Endothelial cell of umbilical vein (primary cell): ENCODE data around the gene PTPN5. TPM values are rescaled to one million over a fixed set of nuclear protein-coding genes. Genes with fewer than 3 reads are reported as not detected.

Experiments
- BruUV-seq: library from RNA; stranded (reverse); fragments of 400-500 nt; replicated peaks from 2 replicates; lab custom pipeline; 2021; lab: Mats Ljungman, UMichigan
- CTCF ChIA-PET: fragments of 300-600, 350-600 bp; sonication (Branson Sonifier 250); formaldehyde crosslinking; loops from one replicate; lab custom pipeline; 2021; ENCODE audit warnings: antibody characterized with exemption, inconsistent platforms; lab: Charles Lee
- POLR2A ChIA-PET: fragments of 300-600, 350-600 bp; sonication (Branson Sonifier 250); formaldehyde crosslinking; loops from one replicate; lab custom pipeline; 2021; ENCODE audit warnings: antibody characterized with exemption, inconsistent platforms; lab: Charles Lee
- DNase-seq: peaks from one replicate; pipeline ENCODE4 v3.0.0-alpha.2; 2011; ENCODE audit warnings: low read depth, low spot score
- FAIRE-seq: peaks from 2 replicates; lab custom pipeline; 2011; peaks lifted over from hg19 to GRCh38; lab: Jason Lieb, UNC
- H2AFZ ChIP-seq: 2 replicates; pipeline ENCODE4 v1.6.0; 2012; ENCODE audit warnings: low read depth, low read length, control low read depth, inconsistent platforms
- H3K27ac ChIP-seq: 2 replicates; pipeline ENCODE4 v1.5.1; 2011; ENCODE audit warnings: low read depth, mild to moderate bottlenecking, control low read depth, low read length, moderate library complexity; ENCODE audit not compliant: insufficient read depth
- H3K27me3 ChIP-seq, 2 experiments: 2 replicates each; pipeline versions ENCODE4 v1.6.0 to v1.6.1; 2011; ENCODE audit warnings: low read length in 2 of 2, mixed read lengths in 1 of 2; ENCODE audit not compliant: control insufficient read depth in 2 of 2, insufficient read depth in 2 of 2
- H3K36me3 ChIP-seq, 2 experiments: 2 replicates in 1 of 2; 3 replicates in 1 of 2; pipeline ENCODE4 v1.5.1; 2011; ENCODE audit warnings: low read length in 2 of 2, mild to moderate bottlenecking in 1 of 2, moderate library complexity in 1 of 2; ENCODE audit not compliant: control insufficient read depth in 2 of 2, insufficient read depth in 2 of 2; ENCODE audit errors: extremely low read depth in 1 of 2
- H3K4me1 ChIP-seq: 3 replicates; pipeline ENCODE4 v1.5.1; 2011; ENCODE audit warnings: mild to moderate bottlenecking, low read length; ENCODE audit not compliant: control insufficient read depth, insufficient read depth; ENCODE audit errors: extremely low read depth
- H3K4me2 ChIP-seq: 2 replicates; pipeline ENCODE4 v1.6.1; 2011; ENCODE audit warnings: low read length, control low read depth, mixed read lengths; ENCODE audit not compliant: insufficient read depth
- H3K4me3 ChIP-seq, 3 experiments: fragments of 200-600 bp in 1 of 3; sonication (generic), shearing (Covaris generic) in 1 of 3; replicated peaks in 1 of 3; 2 replicates each; pipeline ENCODE4 v1.5.1; 2011 to 2016; ENCODE audit warnings: control low read depth in 3 of 3, low read length in 3 of 3, mild to moderate bottlenecking in 2 of 3, inconsistent platforms in 1 of 3, low read depth in 1 of 3, moderate library complexity in 1 of 3; ENCODE audit not compliant: insufficient read depth in 1 of 3
- H3K79me2 ChIP-seq: 2 replicates; pipeline ENCODE4 v1.6.0; 2012; ENCODE audit warnings: low read length, inconsistent platforms; ENCODE audit not compliant: control insufficient read depth, insufficient read depth
- H3K9ac ChIP-seq: replicated peaks from 2 replicates; pipeline ENCODE3; 2011; ENCODE audit warnings: low read length, control low read depth; ENCODE audit not compliant: insufficient read depth; ENCODE audit errors: extremely low read depth
- H3K9me1 ChIP-seq: replicated peaks from 3 replicates; pipeline ENCODE4 v1.6.0; 2011; ENCODE audit warnings: mild to moderate bottlenecking, low read length; ENCODE audit not compliant: control insufficient read depth, insufficient read depth; ENCODE audit errors: extremely low read depth
- H3K9me3 ChIP-seq: replicated peaks from 2 replicates; pipeline ENCODE4 v1.5.1; 2012; ENCODE audit warnings: low read length, inconsistent platforms; ENCODE audit not compliant: control insufficient read depth, insufficient read depth
- H4K20me1 ChIP-seq: replicated peaks from 2 replicates; pipeline ENCODE3; 2011; ENCODE audit warnings: mild to moderate bottlenecking, low read length; ENCODE audit not compliant: control insufficient read depth, insufficient read depth; ENCODE audit errors: extremely low read depth
- EZH2 ChIP-seq: IDR thresholded peaks from 2 replicates; pipeline ENCODE4 v1.6.1; 2012; ENCODE audit warnings: borderline replicate concordance, low read depth, mild to moderate bottlenecking, moderate library complexity, low read length, inconsistent platforms; ENCODE audit not compliant: severe bottlenecking
- FOS ChIP-seq: IDR thresholded peaks from 2 replicates; pipeline ENCODE4 v1.6.1; 2011; ENCODE audit warnings: mild to moderate bottlenecking, low read length, moderate library complexity, borderline replicate concordance; ENCODE audit not compliant: insufficient read depth
- MYC ChIP-seq: IDR thresholded peaks from one replicate; pipeline ENCODE4 v1.6.1; 2011; ENCODE audit warnings: mild to moderate bottlenecking, low read depth, low read length
- POLR2A ChIP-seq: IDR thresholded peaks from 2 replicates; pipeline ENCODE4 v1.6.1; 2012; ENCODE audit warnings: low read depth, mild to moderate bottlenecking, control low read depth, low read length
- POLR2AphosphoS5 ChIP-seq: IDR thresholded peaks from 2 replicates; pipeline ENCODE4 v1.6.1; 2012; ENCODE audit warnings: low read depth, mild to moderate bottlenecking, control low read depth, low read length, moderate library complexity; ENCODE audit not compliant: insufficient read depth
- dilution Hi-C: fragments of 300-500 bp; cut with MboI; formaldehyde crosslinking; loops from one replicate; pipeline ENCODE4 v1.15.0; 2019; ENCODE audit warnings: low sequenced_read_pairs; ENCODE audit not compliant: extremely low pct_ligation_motif_present
- intact Hi-C: fragments of 100-400 bp; cut with micrococcal nuclease; formaldehyde crosslinking; loops from one replicate; pipeline ENCODE4 v1.10.0; 2022
- polyA plus RNA-seq, 4 experiments: library from polyadenylated mRNA; depleted of rRNA in 3 of 4; stranded (reverse) in 3 of 4; unstranded in 1 of 4; fragments of >200 nt; gene quantifications; 2 replicates each; pipeline versions ENCODE4 v1.2.1 to v1.2.3, GENCODE V29; 2011 to 2012; ENCODE audit warnings: missing spikeins in 1 of 4
- total RNA-seq: library from RNA; stranded (reverse); gene quantifications from 2 replicates; pipeline ENCODE4 v1.2.3, GENCODE V29; 2021
- TF ChIP-seq, protein P1 (sequence below), 2 donors: IDR thresholded peaks; 1 replicate in 1 of 2; 2 replicates in 1 of 2; pipeline ENCODE4 v1.5.1; 2011; ENCODE audit warnings: low read length in 2 of 2, mild to moderate bottlenecking in 2 of 2, moderate library complexity in 2 of 2, control low read depth in 1 of 2, inconsistent platforms in 1 of 2, low read depth in 1 of 2; ENCODE audit not compliant: insufficient read depth in 1 of 2; ENCODE audit errors: extremely low read depth in 1 of 2
- TF ChIP-seq, protein P2 (sequence below): IDR thresholded peaks from 2 replicates; pipeline ENCODE4 v1.6.1; 2011; ENCODE audit not compliant: insufficient read depth, insufficient read length

Gene PTPN5
- total and polyA plus RNA-seq, 2 donors (not counting 3 experiments of a cell fraction or from before 2014, with no cell fraction given), result not detected

DNA sequence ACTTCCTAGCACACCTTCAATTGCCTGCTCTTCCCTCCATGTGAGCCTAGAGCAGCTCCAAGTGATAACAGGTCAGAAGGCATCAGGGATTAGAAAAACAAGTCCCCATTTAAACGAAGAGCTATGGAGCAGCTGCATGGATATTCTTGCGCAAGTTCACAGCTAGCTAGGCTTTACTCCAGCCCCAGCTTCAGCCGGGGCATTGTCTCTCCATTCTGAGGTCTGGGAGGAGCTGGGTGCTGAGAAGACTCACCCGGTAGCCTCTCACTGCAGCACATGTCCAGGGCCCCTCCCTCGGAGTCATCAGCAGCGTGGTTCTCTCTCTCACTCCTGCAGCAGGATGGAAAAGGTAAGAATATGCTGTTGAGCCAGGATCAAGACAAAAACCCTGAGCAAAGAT, 26.0 kb downstream of the PTPN5 start:
- no peaks in the 10 kb centered on the region for H3K9me3 ChIP-seq
- peaks cover 0 to 2% of the 10 kb centered on the region in 2 experiments for H3K27me3 ChIP-seq
- no peak overlapping the region for H3K4me3 ChIP-seq
- POLR2A ChIA-PET, result no interaction called here
- intact Hi-C loops, result loop anchor here (10.0 kb wide), 1 partner anchor 371 kb away; the partner anchor contains the start of gene LDHA
- dilution Hi-C loops, result no loop called here
- no peak overlapping the region for H2AFZ ChIP-seq
- CTCF ChIA-PET, result interaction anchor here (0.9 to 4.2 kb wide), 11 partner anchors 9 to 650 kb away, joined by 3 to 32 read pairs (median 21); partner anchors contain the start of gene SPTY2D1
- no peaks in the 10 kb centered on the region for H3K36me3 ChIP-seq
- H3K79me2 ChIP-seq, result no peaks in the 10 kb centered on the region
- no peak for DNase-seq
- H4K20me1 ChIP-seq, result no peaks in the 10 kb centered on the region
- no peak overlapping the region for H3K27ac ChIP-seq
- no peak for FAIRE-seq
- no TSS peak for BruUV-seq
- no peak overlapping the region for H3K9ac ChIP-seq
- no peak overlapping the region for H3K4me2 ChIP-seq
- no peak for TF ChIP-seq FOS
- no peak for TF ChIP-seq EZH2
- no peak for TF ChIP-seq POLR2A
- no peak for TF ChIP-seq POLR2AphosphoS5
- TF ChIP-seq, protein P1, sequence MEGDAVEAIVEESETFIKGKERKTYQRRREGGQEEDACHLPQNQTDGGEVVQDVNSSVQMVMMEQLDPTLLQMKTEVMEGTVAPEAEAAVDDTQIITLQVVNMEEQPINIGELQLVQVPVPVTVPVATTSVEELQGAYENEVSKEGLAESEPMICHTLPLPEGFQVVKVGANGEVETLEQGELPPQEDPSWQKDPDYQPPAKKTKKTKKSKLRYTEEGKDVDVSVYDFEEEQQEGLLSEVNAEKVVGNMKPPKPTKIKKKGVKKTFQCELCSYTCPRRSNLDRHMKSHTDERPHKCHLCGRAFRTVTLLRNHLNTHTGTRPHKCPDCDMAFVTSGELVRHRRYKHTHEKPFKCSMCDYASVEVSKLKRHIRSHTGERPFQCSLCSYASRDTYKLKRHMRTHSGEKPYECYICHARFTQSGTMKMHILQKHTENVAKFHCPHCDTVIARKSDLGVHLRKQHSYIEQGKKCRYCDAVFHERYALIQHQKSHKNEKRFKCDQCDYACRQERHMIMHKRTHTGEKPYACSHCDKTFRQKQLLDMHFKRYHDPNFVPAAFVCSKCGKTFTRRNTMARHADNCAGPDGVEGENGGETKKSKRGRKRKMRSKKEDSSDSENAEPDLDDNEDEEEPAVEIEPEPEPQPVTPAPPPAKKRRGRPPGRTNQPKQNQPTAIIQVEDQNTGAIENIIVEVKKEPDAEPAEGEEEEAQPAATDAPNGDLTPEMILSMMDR (IDR thresholded peaks at IDR 0.05; ENCODE audit: extremely low read depth in 1 of 2, insufficient read depth in 1 of 2, low read depth in 1 of 2, low read length in 2 of 2), result no peak
- TF ChIP-seq MYC, result no peak
- TF ChIP-seq, protein P2, sequence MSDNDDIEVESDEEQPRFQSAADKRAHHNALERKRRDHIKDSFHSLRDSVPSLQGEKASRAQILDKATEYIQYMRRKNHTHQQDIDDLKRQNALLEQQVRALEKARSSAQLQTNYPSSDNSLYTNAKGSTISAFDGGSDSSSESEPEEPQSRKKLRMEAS, result no peak
- peaks cover 14% of the 10 kb centered on the region for H3K4me1 ChIP-seq
- no peaks in the 10 kb centered on the region for H3K9me1 ChIP-seq
